Mesenchymal stem cell (in vitro differentiated cells and primary cell): Measurements from ENCODE around the gene XAB2.

Experiments used
- DNase-seq: peaks from one replicate; pipeline ENCODE4 v3.0.0-alpha.2; 2013
- H2AFZ ChIP-seq: one replicate; pipeline ENCODE4 v1.6.1; 2013; ENCODE audit warnings: low read depth, mild to moderate bottlenecking, control low read depth, inconsistent platforms, low read length, moderate library complexity
- H2AK5ac ChIP-seq: 2 replicates; pipeline ENCODE4 v1.6.1; 2013; ENCODE audit warnings: low read length, moderate library complexity, mild to moderate bottlenecking, inconsistent platforms; ENCODE audit not compliant: severe bottlenecking
- H2BK120ac ChIP-seq: one replicate; pipeline ENCODE4 v1.6.1; 2013; ENCODE audit warnings: low read depth, mild to moderate bottlenecking, inconsistent platforms, low read length, moderate library complexity
- H2BK12ac ChIP-seq, 2 experiments: one replicate each; pipeline ENCODE4 v1.6.1; 2013; ENCODE audit warnings: inconsistent platforms in 2 of 2, low read length in 2 of 2, mild to moderate bottlenecking in 2 of 2, moderate library complexity in 2 of 2, control low read depth in 1 of 2
- H2BK15ac ChIP-seq: one replicate; pipeline ENCODE4 v1.6.1; 2013; ENCODE audit warnings: mild to moderate bottlenecking, low read depth, inconsistent platforms; ENCODE audit not compliant: poor library complexity, severe bottlenecking
- H2BK5ac ChIP-seq: 2 replicates; pipeline ENCODE4 v1.6.1; 2013; ENCODE audit warnings: low read depth, mild to moderate bottlenecking, low read length, control low read depth, inconsistent platforms; ENCODE audit not compliant: poor library complexity, severe bottlenecking
- H3K14ac ChIP-seq, 2 experiments: one replicate each; pipeline ENCODE4 v1.6.1; 2013; ENCODE audit warnings: inconsistent platforms in 2 of 2, low read length in 2 of 2, control low read depth in 1 of 2, mild to moderate bottlenecking in 1 of 2, moderate library complexity in 1 of 2
- H3K18ac ChIP-seq, 2 experiments: one replicate each; pipeline ENCODE4 v1.6.1; 2013; ENCODE audit warnings: inconsistent platforms in 2 of 2, low read length in 2 of 2, control low read depth in 1 of 2, low read depth in 1 of 2, mild to moderate bottlenecking in 1 of 2
- H3K23ac ChIP-seq, 2 experiments: one replicate each; pipeline ENCODE4 v1.6.1; 2013; ENCODE audit warnings: inconsistent platforms in 2 of 2, low read length in 2 of 2, mild to moderate bottlenecking in 2 of 2, moderate library complexity in 2 of 2, control low read depth in 1 of 2
- H3K27ac ChIP-seq: 2 replicates; pipeline ENCODE4 v1.5.1; 2013; ENCODE audit warnings: mild to moderate bottlenecking, moderate library complexity, low read length, control low read depth, inconsistent platforms; ENCODE audit not compliant: poor library complexity, severe bottlenecking
- H3K27me3 ChIP-seq, 2 experiments: 2 replicates each; pipeline versions ENCODE4 v1.6.1 to v1.7.0; 2013; ENCODE audit warnings: low read length in 2 of 2, mild to moderate bottlenecking in 2 of 2, moderate library complexity in 2 of 2, control low read depth in 1 of 2, inconsistent platforms in 1 of 2; ENCODE audit not compliant: control insufficient read depth in 1 of 2, insufficient read depth in 1 of 2
- H3K36me3 ChIP-seq, 2 experiments: 2 replicates each; pipeline versions ENCODE4 v1.6.1 to v1.7.0; 2013; ENCODE audit warnings: low read length in 2 of 2, control low read depth in 1 of 2, inconsistent platforms in 1 of 2, low read depth in 1 of 2, mild to moderate bottlenecking in 1 of 2; ENCODE audit not compliant: insufficient read depth in 2 of 2, control insufficient read depth in 1 of 2
- H3K4ac ChIP-seq, 2 experiments: one replicate each; pipeline ENCODE4 v1.6.1; 2013; ENCODE audit warnings: inconsistent platforms in 2 of 2, low read length in 2 of 2, mild to moderate bottlenecking in 2 of 2, moderate library complexity in 2 of 2, control low read depth in 1 of 2, low read depth in 1 of 2
- H3K4me1 ChIP-seq: 2 replicates; pipeline ENCODE4 v1.6.1; 2013; ENCODE audit warnings: low read depth, low read length, control low read depth; ENCODE audit not compliant: control insufficient read depth, insufficient read depth
- H3K4me2 ChIP-seq: 2 replicates; pipeline ENCODE4 v1.6.1; 2013; ENCODE audit warnings: low read length, mild to moderate bottlenecking, inconsistent platforms; ENCODE audit not compliant: poor library complexity, severe bottlenecking
- H3K4me3 ChIP-seq, 2 experiments: 2 replicates each; pipeline versions ENCODE4 v1.5.1 to v1.7.0; 2013; ENCODE audit warnings: low read length in 2 of 2, mild to moderate bottlenecking in 2 of 2, control low read depth in 1 of 2, low read depth in 1 of 2; ENCODE audit not compliant: insufficient read depth in 1 of 2
- H3K79me1 ChIP-seq: replicated peaks from 2 replicates; pipeline ENCODE4 v1.6.1; 2013; ENCODE audit warnings: mild to moderate bottlenecking, control low read depth, low read length, inconsistent platforms; ENCODE audit not compliant: poor library complexity, severe bottlenecking
- H3K9ac ChIP-seq: 2 replicates; pipeline ENCODE4 v1.7.0; 2013; ENCODE audit warnings: mild to moderate bottlenecking, low read length, moderate library complexity
- H3K9me3 ChIP-seq: 2 replicates; pipeline ENCODE4 v1.7.0; 2013; ENCODE audit warnings: mild to moderate bottlenecking, low read length; ENCODE audit not compliant: control insufficient read depth
- H4K8ac ChIP-seq: one replicate; pipeline ENCODE4 v1.6.1; 2013; ENCODE audit warnings: inconsistent platforms, mild to moderate bottlenecking, low read length, moderate library complexity
- H4K91ac ChIP-seq: one replicate; pipeline ENCODE4 v1.6.1; 2013; ENCODE audit warnings: mild to moderate bottlenecking, low read length, inconsistent platforms
- WGBS: methylation state at CpG from one replicate; pipeline ENCODE4 v1.1.7; 2013; ENCODE audit warnings: mixed read lengths; 5-methylcytosine and 5-hydroxymethylcytosine counted together

Gene XAB2

GRCh38 chr19:7669641-7670040 lies 40.3 kb upstream of the XAB2 start:
- no peak for DNase-seq
- Histone ChIP-seq H3K9ac (no peak overlapping the region), H3K27ac (no peak overlapping the region), H3K4ac (no peak overlapping the region), H3K4me2 (no peak overlapping the region), H2AFZ (no peak overlapping the region), H3K9me3 (peaks cover 5% of the 10 kb centered on the region), H4K8ac (no peak overlapping the region), H2AK5ac (no peak overlapping the region), H3K27me3 (peaks cover 44 to 47% of the 10 kb centered on the region in 2 experiments), H3K23ac (no peak overlapping the region), H2BK15ac (no peak overlapping the region), H3K4me3 (no peak overlapping the region), H2BK12ac (no peak overlapping the region), H2BK120ac (no peak overlapping the region), H2BK5ac (no peak overlapping the region), H3K36me3 (no peaks in the 10 kb centered on the region), H3K18ac (no peak overlapping the region), H3K14ac (no peak overlapping the region), H4K91ac (no peak overlapping the region), H3K79me1 (no peaks in the 10 kb centered on the region), H3K4me1 (peaks cover 2% of the 10 kb centered on the region)
- 38% methylated on average over 6 of the region's 9 CpGs for WGBS

DNA sequence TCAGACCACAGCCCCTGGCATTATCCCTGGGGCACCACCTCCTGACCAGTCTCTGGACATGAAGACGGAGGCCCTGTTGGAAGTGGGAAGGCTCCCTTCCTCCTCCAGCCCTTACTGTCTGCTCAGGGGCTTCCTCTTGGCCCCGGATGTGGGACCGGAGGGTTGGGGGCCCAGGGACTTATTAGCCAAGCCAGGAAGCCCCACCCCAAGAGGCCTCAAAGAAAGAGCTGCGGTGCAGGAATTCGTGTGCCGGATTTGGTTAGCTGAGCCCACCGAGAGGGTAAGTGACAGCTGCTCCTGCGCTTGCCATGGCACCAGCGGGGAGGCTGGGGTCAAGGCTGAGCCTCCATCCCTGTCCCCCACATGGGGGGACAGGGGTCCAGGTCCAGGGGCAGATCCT lies 39.5 kb upstream of the XAB2 start, which contains the start of gene RETN:
Gene RETN (plus strand): TSS at position 208 of the 400 bp plus-strand sequence. CDS start 278 bp downstream, outside the sequence.
- H2BK120ac ChIP-seq = no peak within 1 kb of the TSS
- no peak within 1 kb of the TSS for H4K91ac ChIP-seq
- H2BK15ac ChIP-seq = no peak within 1 kb of the TSS
- H3K23ac ChIP-seq = no peak within 1 kb of the TSS
- no peak within 1 kb of the TSS for H3K4me3 ChIP-seq
- no peak within 1 kb of the TSS for H4K8ac ChIP-seq
- no peak within 1 kb of the TSS for H3K4ac ChIP-seq
- H3K14ac ChIP-seq = no peak within 1 kb of the TSS
- no peak within 1 kb of the TSS for H2AK5ac ChIP-seq
- no peak for DNase-seq
- H2BK5ac ChIP-seq = no peak within 1 kb of the TSS
- no peak within 1 kb of the TSS for H3K9ac ChIP-seq
- H3K79me1 ChIP-seq = no peaks in the 10 kb centered on the region
- no peak within 1 kb of the TSS for H3K4me2 ChIP-seq
- 84% methylated on average over 9 of the region's 9 CpGs for WGBS
- H3K27ac ChIP-seq = no peak within 1 kb of the TSS
- H2AFZ ChIP-seq = no peak within 1 kb of the TSS
- H2BK12ac ChIP-seq = no peak within 1 kb of the TSS
- peaks cover 5% of the 10 kb centered on the region for H3K9me3 ChIP-seq
- H3K4me1 ChIP-seq = peaks cover 2% of the 10 kb centered on the region
- peaks cover 40 to 47% of the 10 kb centered on the region in 2 experiments for H3K27me3 ChIP-seq
- H3K36me3 ChIP-seq = no peaks in the 10 kb centered on the region
- no peak within 1 kb of the TSS for H3K18ac ChIP-seq

GRCh38 chr19:7665076-7665475 lies 35.7 kb upstream of the XAB2 start:
- Histone ChIP-seq H3K14ac (no peak overlapping the region), H4K91ac (no peak overlapping the region), H3K4me3 (no peak overlapping the region), H4K8ac (no peak overlapping the region), H3K27ac (no peak overlapping the region), H3K4me1 (peaks cover under 1% of the 10 kb centered on the region), H3K18ac (no peak overlapping the region), H2AK5ac (no peak overlapping the region), H2BK12ac (no peak overlapping the region), H3K4ac (no peak overlapping the region), H2BK5ac (no peak overlapping the region), H3K79me1 (no peaks in the 10 kb centered on the region), H2BK15ac (no peak overlapping the region), H2BK120ac (no peak overlapping the region), H3K9me3 (no peaks in the 10 kb centered on the region), H3K4me2 (no peak overlapping the region), H3K23ac (no peak overlapping the region), H3K36me3 (no peaks in the 10 kb centered on the region), H2AFZ (no peak overlapping the region), H3K9ac (no peak overlapping the region), H3K27me3 (peaks cover 16 to 48% of the 10 kb centered on the region in 2 experiments)
- WGBS = 71% methylated on average over 3 of the region's 4 CpGs
- no peak for DNase-seq

DNA sequence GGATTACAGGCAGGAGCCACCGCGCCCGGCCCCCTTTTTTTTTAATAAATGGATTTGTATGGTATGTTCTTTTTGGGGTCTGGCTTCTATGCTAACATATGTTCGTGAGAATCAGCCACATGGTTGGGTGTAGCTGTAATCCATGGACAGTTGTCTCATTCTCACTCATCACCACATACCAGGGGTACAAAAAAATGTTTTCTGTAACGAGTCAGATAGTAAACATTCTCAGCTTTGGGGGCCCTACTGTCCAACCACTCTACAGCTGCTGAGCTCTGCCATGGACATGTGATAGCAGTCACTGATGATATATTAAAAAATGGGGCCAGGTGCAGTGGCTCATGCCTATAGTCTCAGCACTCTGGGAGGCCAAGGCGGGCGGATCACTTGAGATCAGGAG lies 34.4 kb upstream of the XAB2 start:
- Histone ChIP-seq H2BK12ac (no peak overlapping the region), H3K14ac (no peak overlapping the region), H3K27ac (no peak overlapping the region), H2BK5ac (no peak overlapping the region), H4K91ac (no peak overlapping the region), H3K23ac (no peak overlapping the region), H3K79me1 (no peaks in the 10 kb centered on the region), H3K9ac (no peak overlapping the region), H3K4me3 (no peak overlapping the region), H3K4me2 (no peak overlapping the region), H2AK5ac (no peak overlapping the region), H2BK120ac (no peak overlapping the region), H2AFZ (no peak overlapping the region), H3K36me3 (no peaks in the 10 kb centered on the region), H4K8ac (no peak overlapping the region), H2BK15ac (no peak overlapping the region), H3K18ac (no peak overlapping the region), H3K27me3 (peaks cover 8 to 36% of the 10 kb centered on the region in 2 experiments), H3K9me3 (no peaks in the 10 kb centered on the region), H3K4me1 (no peaks in the 10 kb centered on the region), H3K4ac (no peak overlapping the region)
- no peak for DNase-seq
- WGBS = 77% methylated on average over 3 of the region's 7 CpGs
